Keratinocyte (primary cell): ENCODE results near the gene MAML2. TPM values are rescaled to one million over a fixed set of nuclear protein-coding genes. Genes with fewer than 3 reads are reported as not detected.

Experiments used
- DNase-seq: peaks from one replicate; pipeline ENCODE4 v3.0.0-alpha.2; 2011; ENCODE audit warnings: low read depth, missing footprints, low spot score
- FAIRE-seq: peaks from 2 replicates; lab custom pipeline; 2011; peaks lifted over from hg19 to GRCh38; lab: Jason Lieb, UNC
- H2AFZ ChIP-seq: 2 replicates; pipeline ENCODE4 v1.6.0; 2012; ENCODE audit warnings: low read length, control low read depth, inconsistent platforms; ENCODE audit not compliant: control insufficient read depth
- H3K27ac ChIP-seq: 2 replicates; pipeline ENCODE4 v1.5.1; 2011; ENCODE audit warnings: low read length; ENCODE audit not compliant: control insufficient read depth, insufficient read depth
- H3K27me3 ChIP-seq: 3 replicates; pipeline ENCODE4 v1.6.0; 2011; ENCODE audit warnings: low read length; ENCODE audit not compliant: control insufficient read depth, insufficient read depth; ENCODE audit errors: extremely low read depth
- H3K36me3 ChIP-seq, 2 experiments: 2 replicates in 1 of 2; 3 replicates in 1 of 2; pipeline ENCODE4 v1.5.1; 2011; ENCODE audit warnings: low read length in 2 of 2, mild to moderate bottlenecking in 1 of 2; ENCODE audit not compliant: control insufficient read depth in 2 of 2, insufficient read depth in 2 of 2; ENCODE audit errors: extremely low read depth in 1 of 2
- H3K4me1 ChIP-seq: 3 replicates; pipeline ENCODE4 v1.5.1; 2011; ENCODE audit warnings: low read length; ENCODE audit not compliant: control insufficient read depth, insufficient read depth; ENCODE audit errors: extremely low read depth
- H3K4me2 ChIP-seq: 3 replicates; pipeline ENCODE4 v1.6.0; 2011; ENCODE audit warnings: low read depth, low read length; ENCODE audit not compliant: control insufficient read depth, insufficient read depth; ENCODE audit errors: extremely low read depth
- H3K4me3 ChIP-seq, 3 experiments: fragments of 200-600 bp in 1 of 3; sonication (generic) in 1 of 3; 2 replicates in 2 of 3; 3 replicates in 1 of 3; pipeline ENCODE4 v1.5.1; 2011 to 2016; ENCODE audit warnings: low read length in 3 of 3, mild to moderate bottlenecking in 3 of 3, control low read depth in 2 of 3, inconsistent platforms in 1 of 3, low read depth in 1 of 3, mixed read lengths in 1 of 3, mixed run types in 1 of 3, moderate library complexity in 1 of 3; ENCODE audit not compliant: control insufficient read depth in 2 of 3, insufficient read depth in 2 of 3; ENCODE audit errors: extremely low read depth in 1 of 3
- H3K79me2 ChIP-seq: 2 replicates; pipeline ENCODE4 v1.6.0; 2012; ENCODE audit warnings: low read length; ENCODE audit not compliant: control insufficient read depth, insufficient read depth
- H3K9ac ChIP-seq: 3 replicates; pipeline ENCODE4 v1.6.0; 2011; ENCODE audit warnings: low read length; ENCODE audit not compliant: control insufficient read depth, insufficient read depth; ENCODE audit errors: extremely low read depth
- H3K9me1 ChIP-seq: 3 replicates; pipeline ENCODE4 v1.6.0; 2011; ENCODE audit warnings: low read length; ENCODE audit not compliant: control insufficient read depth, insufficient read depth; ENCODE audit errors: extremely low read depth
- H3K9me3 ChIP-seq: 2 replicates; pipeline ENCODE4 v1.5.1; 2012; ENCODE audit warnings: low read depth, low read length; ENCODE audit not compliant: control insufficient read depth
- H4K20me1 ChIP-seq: 3 replicates; pipeline ENCODE4 v1.6.0; 2011; ENCODE audit warnings: low read length; ENCODE audit not compliant: control insufficient read depth, insufficient read depth; ENCODE audit errors: extremely low read depth
- EZH2 ChIP-seq: IDR thresholded peaks from one replicate; pipeline ENCODE4 v1.6.1; 2012; ENCODE audit warnings: inconsistent platforms, mild to moderate bottlenecking, low read length, moderate library complexity
- dilution Hi-C: fragments of 300-500 bp; cut with MboI; formaldehyde crosslinking; loops from one replicate; pipeline ENCODE4 v1.7.0; 2020; ENCODE audit warnings: low sequenced_read_pairs; ENCODE audit not compliant: extremely low pct_ligation_motif_present
- polyA plus RNA-seq, 5 experiments: library from polyadenylated mRNA; depleted of rRNA in 3 of 5; stranded (reverse) in 3 of 5; stranded (forward) in 1 of 5; unstranded in 1 of 5; fragments of >200 nt; gene quantifications; 1 replicate in 1 of 5; 2 replicates in 3 of 5; 3 replicates in 1 of 5; pipeline versions ENCODE4 v1.2.1 to v1.2.3, GENCODE V29; 2011 to 2012; ENCODE audit warnings: missing spikeins in 2 of 5, low read depth in 1 of 5, low replicate concordance in 1 of 5
- TF ChIP-seq, protein P1 (sequence below), 3 experiments: IDR thresholded peaks in 1 of 3; conservative IDR thresholded peaks in 1 of 3; optimal IDR thresholded peaks in 1 of 3; 2 replicates in 2 of 3; 3 replicates in 1 of 3; pipeline versions ENCODE3 to v1.5.1; 2011; ENCODE audit warnings: low read length in 3 of 3, mild to moderate bottlenecking in 3 of 3, moderate library complexity in 2 of 3, control low read depth in 1 of 3, inconsistent platforms in 1 of 3; ENCODE audit not compliant: insufficient read depth in 2 of 3; ENCODE audit errors: extremely low read depth in 1 of 3

Gene MAML2
- polyA plus RNA-seq, 1 donor (not counting 4 experiments of a cell fraction or from before 2014, with no cell fraction given): 4.2 TPM

DNA sequence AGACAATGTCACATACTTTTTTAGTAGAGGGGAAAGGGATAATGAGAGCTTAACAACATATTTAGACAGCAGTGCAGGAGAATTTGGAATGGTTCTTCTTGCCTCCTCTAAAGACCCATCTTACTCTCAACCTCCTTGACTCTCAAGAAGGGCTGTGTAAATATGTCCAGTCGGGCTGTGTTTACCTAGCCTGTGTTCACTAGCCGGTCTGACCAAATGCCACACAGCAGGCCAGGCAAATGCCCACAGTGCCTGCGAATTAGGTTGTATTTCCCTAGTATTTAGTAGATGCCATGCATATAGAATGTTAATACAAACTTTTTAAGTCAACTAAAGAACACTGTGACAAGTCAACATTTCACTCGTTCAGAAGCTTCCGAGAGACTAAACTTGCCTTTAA is 367.7 kb downstream of the MAML2 start:
- no peak overlapping the region for H3K4me2 ChIP-seq
- H4K20me1 ChIP-seq: no peaks in the 10 kb centered on the region
- H3K9me1 ChIP-seq: no peaks in the 10 kb centered on the region
- H3K36me3 ChIP-seq: no peaks in the 10 kb centered on the region
- H2AFZ ChIP-seq: no peak overlapping the region
- FAIRE-seq (no peak), DNase-seq (no peak)
- H3K27me3 ChIP-seq: no peaks in the 10 kb centered on the region
- no peak overlapping the region for H3K27ac ChIP-seq
- H3K9me3 ChIP-seq: no peaks in the 10 kb centered on the region
- H3K79me2 ChIP-seq: no peaks in the 10 kb centered on the region
- no peak for TF ChIP-seq EZH2
- TF ChIP-seq, protein P1, sequence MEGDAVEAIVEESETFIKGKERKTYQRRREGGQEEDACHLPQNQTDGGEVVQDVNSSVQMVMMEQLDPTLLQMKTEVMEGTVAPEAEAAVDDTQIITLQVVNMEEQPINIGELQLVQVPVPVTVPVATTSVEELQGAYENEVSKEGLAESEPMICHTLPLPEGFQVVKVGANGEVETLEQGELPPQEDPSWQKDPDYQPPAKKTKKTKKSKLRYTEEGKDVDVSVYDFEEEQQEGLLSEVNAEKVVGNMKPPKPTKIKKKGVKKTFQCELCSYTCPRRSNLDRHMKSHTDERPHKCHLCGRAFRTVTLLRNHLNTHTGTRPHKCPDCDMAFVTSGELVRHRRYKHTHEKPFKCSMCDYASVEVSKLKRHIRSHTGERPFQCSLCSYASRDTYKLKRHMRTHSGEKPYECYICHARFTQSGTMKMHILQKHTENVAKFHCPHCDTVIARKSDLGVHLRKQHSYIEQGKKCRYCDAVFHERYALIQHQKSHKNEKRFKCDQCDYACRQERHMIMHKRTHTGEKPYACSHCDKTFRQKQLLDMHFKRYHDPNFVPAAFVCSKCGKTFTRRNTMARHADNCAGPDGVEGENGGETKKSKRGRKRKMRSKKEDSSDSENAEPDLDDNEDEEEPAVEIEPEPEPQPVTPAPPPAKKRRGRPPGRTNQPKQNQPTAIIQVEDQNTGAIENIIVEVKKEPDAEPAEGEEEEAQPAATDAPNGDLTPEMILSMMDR (optimal IDR thresholded peaks at IDR 0.05 in 1 of 3, IDR thresholded peaks at IDR 0.05 in 1 of 3, conservative IDR thresholded peaks at IDR 0.05 in 1 of 3; ENCODE audit: extremely low read depth in 1 of 3, insufficient read depth in 2 of 3, low read length in 3 of 3): no peak
- no peak overlapping the region for H3K9ac ChIP-seq
- dilution Hi-C loops: no loop called here
- no peak overlapping the region for H3K4me3 ChIP-seq
- H3K4me1 ChIP-seq: peaks cover 5% of the 10 kb centered on the region

DNA sequence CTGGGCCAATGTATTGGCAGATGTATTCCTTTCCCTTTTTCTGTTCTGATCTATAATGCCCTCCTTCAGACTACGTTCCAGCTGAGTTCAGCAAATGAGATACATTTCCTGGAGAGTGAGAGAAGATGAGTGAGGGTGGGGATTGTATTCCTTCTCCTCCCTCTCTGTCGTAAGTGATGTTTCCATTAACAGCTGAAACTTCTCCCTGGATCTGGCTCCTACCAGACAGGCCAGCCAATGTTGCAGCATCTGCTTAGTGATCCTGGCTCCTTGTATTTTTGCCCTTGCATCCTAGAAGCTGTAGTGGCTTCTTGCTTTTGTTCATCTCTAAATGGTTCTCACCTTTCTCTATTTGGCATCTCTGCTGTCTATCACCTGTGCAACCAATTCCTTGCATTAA is 370.9 kb downstream of the MAML2 start:
- Histone ChIP-seq H4K20me1 (no peaks in the 10 kb centered on the region), H3K79me2 (no peaks in the 10 kb centered on the region), H3K9me3 (no peaks in the 10 kb centered on the region), H3K9me1 (no peaks in the 10 kb centered on the region), H3K9ac (no peak overlapping the region), H3K4me2 (no peak overlapping the region), H3K27me3 (no peaks in the 10 kb centered on the region), H2AFZ (no peak overlapping the region), H3K4me3 (no peak overlapping the region), H3K36me3 (no peaks in the 10 kb centered on the region), H3K27ac (no peak overlapping the region), H3K4me1 (no peaks in the 10 kb centered on the region)
- TF ChIP-seq, protein P1 (optimal IDR thresholded peaks at IDR 0.05 in 1 of 3, IDR thresholded peaks at IDR 0.05 in 1 of 3, conservative IDR thresholded peaks at IDR 0.05 in 1 of 3; ENCODE audit: extremely low read depth in 1 of 3, insufficient read depth in 2 of 3, low read length in 3 of 3): no peak
- no peak for TF ChIP-seq EZH2
- DNase-seq: no peak
- dilution Hi-C loops: no loop called here
- FAIRE-seq: no peak
